Endothelial cell of umbilical vein (primary cell): Measurements from ENCODE around the gene BRMS1.

Experiments
- EZH2 ChIP-seq: IDR thresholded peaks from 2 replicates; pipeline ENCODE4 v1.6.1; 2012; ENCODE audit warnings: borderline replicate concordance, low read depth, mild to moderate bottlenecking, moderate library complexity, low read length, inconsistent platforms; ENCODE audit not compliant: severe bottlenecking
- FOS ChIP-seq: IDR thresholded peaks from 2 replicates; pipeline ENCODE4 v1.6.1; 2011; ENCODE audit warnings: mild to moderate bottlenecking, low read length, moderate library complexity, borderline replicate concordance; ENCODE audit not compliant: insufficient read depth
- POLR2A ChIP-seq: IDR thresholded peaks from 2 replicates; pipeline ENCODE4 v1.6.1; 2012; ENCODE audit warnings: low read depth, mild to moderate bottlenecking, control low read depth, low read length
- TF ChIP-seq, protein P1 (sequence below), 2 donors: IDR thresholded peaks; 1 replicate in 1 of 2; 2 replicates in 1 of 2; pipeline ENCODE4 v1.5.1; 2011; ENCODE audit warnings: low read length in 2 of 2, mild to moderate bottlenecking in 2 of 2, moderate library complexity in 2 of 2, control low read depth in 1 of 2, inconsistent platforms in 1 of 2, low read depth in 1 of 2; ENCODE audit not compliant: insufficient read depth in 1 of 2; ENCODE audit errors: extremely low read depth in 1 of 2

GRCh38 chr11:66333220-66333877 lies 11.6 kb downstream of the BRMS1 start:
- TF ChIP-seq, protein P1, sequence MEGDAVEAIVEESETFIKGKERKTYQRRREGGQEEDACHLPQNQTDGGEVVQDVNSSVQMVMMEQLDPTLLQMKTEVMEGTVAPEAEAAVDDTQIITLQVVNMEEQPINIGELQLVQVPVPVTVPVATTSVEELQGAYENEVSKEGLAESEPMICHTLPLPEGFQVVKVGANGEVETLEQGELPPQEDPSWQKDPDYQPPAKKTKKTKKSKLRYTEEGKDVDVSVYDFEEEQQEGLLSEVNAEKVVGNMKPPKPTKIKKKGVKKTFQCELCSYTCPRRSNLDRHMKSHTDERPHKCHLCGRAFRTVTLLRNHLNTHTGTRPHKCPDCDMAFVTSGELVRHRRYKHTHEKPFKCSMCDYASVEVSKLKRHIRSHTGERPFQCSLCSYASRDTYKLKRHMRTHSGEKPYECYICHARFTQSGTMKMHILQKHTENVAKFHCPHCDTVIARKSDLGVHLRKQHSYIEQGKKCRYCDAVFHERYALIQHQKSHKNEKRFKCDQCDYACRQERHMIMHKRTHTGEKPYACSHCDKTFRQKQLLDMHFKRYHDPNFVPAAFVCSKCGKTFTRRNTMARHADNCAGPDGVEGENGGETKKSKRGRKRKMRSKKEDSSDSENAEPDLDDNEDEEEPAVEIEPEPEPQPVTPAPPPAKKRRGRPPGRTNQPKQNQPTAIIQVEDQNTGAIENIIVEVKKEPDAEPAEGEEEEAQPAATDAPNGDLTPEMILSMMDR (IDR thresholded peaks at IDR 0.05; ENCODE audit: extremely low read depth in 1 of 2, insufficient read depth in 1 of 2, low read depth in 1 of 2, low read length in 2 of 2): no peak
- TF ChIP-seq POLR2A (no peak), EZH2 (no peak), FOS (no peak)
